Fibroblast of lung (primary cell): ENCODE results near the gene POU5F2. TPM values are rescaled to one million over a fixed set of nuclear protein-coding genes. Genes with fewer than 3 reads are reported as not detected.

Source experiments
- DNase-seq, 2 donors: peaks; one replicate each; pipeline versions ENCODE4 v3.0.0 to v3.0.0-alpha.2; 2010; ENCODE audit warnings: low read depth in 2 of 2
- H2AFZ ChIP-seq: 2 replicates; pipeline ENCODE4 v1.5.1; 2012; ENCODE audit warnings: low read length, control low read depth, inconsistent platforms
- H3K27ac ChIP-seq: 2 replicates; pipeline ENCODE4 v1.5.1; 2011; ENCODE audit warnings: low read length, control low read depth; ENCODE audit not compliant: insufficient read depth
- H3K27me3 ChIP-seq: 2 replicates; pipeline ENCODE4 v1.5.1; 2011; ENCODE audit warnings: mild to moderate bottlenecking, low read length; ENCODE audit not compliant: control insufficient read depth, insufficient read depth
- H3K36me3 ChIP-seq: 2 replicates; pipeline ENCODE4 v1.5.1; 2011; ENCODE audit warnings: low read length; ENCODE audit not compliant: control insufficient read depth, insufficient read depth
- H3K4me1 ChIP-seq: 2 replicates; pipeline ENCODE4 v1.5.1; 2011; ENCODE audit warnings: low read length; ENCODE audit not compliant: control insufficient read depth, insufficient read depth; ENCODE audit errors: extremely low read depth
- H3K4me2 ChIP-seq: 2 replicates; pipeline ENCODE4 v1.5.1; 2011; ENCODE audit warnings: low read length, control low read depth; ENCODE audit not compliant: insufficient read depth; ENCODE audit errors: extremely low read depth
- H3K4me3 ChIP-seq, 4 experiments: fragments of 200-600 bp in 1 of 4; sonication (generic) in 1 of 4; replicated peaks in 1 of 4; 2 replicates each; pipeline ENCODE4 v1.5.1; 2011 to 2016; ENCODE audit warnings: low read length in 4 of 4, low read depth in 3 of 4, mild to moderate bottlenecking in 3 of 4, control low read depth in 2 of 4, inconsistent platforms in 1 of 4, mixed read lengths in 1 of 4; ENCODE audit not compliant: insufficient read depth in 1 of 4; ENCODE audit errors: control extremely low read depth in 1 of 4
- H3K79me2 ChIP-seq: 2 replicates; pipeline ENCODE4 v1.5.1; 2012; ENCODE audit warnings: mild to moderate bottlenecking, low read length, inconsistent platforms; ENCODE audit not compliant: control insufficient read depth, insufficient read depth
- H3K9ac ChIP-seq: 2 replicates; pipeline ENCODE4 v1.5.1; 2011; ENCODE audit warnings: mild to moderate bottlenecking, low read length, control low read depth; ENCODE audit not compliant: insufficient read depth
- H3K9me3 ChIP-seq: 2 replicates; pipeline ENCODE4 v1.5.1; 2012; ENCODE audit warnings: low read depth, low read length; ENCODE audit not compliant: control insufficient read depth, insufficient read depth
- H4K20me1 ChIP-seq: 2 replicates; pipeline ENCODE4 v1.5.1; 2011; ENCODE audit warnings: low read length; ENCODE audit not compliant: control insufficient read depth, insufficient read depth; ENCODE audit errors: extremely low read depth
- CTCF ChIP-seq, 2 donors: IDR thresholded peaks in 1 of 2; conservative IDR thresholded peaks in 1 of 2; 1 replicate in 1 of 2; 2 replicates in 1 of 2; pipeline ENCODE4 v1.5.1; 2011 to 2012; ENCODE audit warnings: low read length in 2 of 2, control low read depth in 1 of 2, inconsistent platforms in 1 of 2, low read depth in 1 of 2, mild to moderate bottlenecking in 1 of 2
- EZH2 ChIP-seq: IDR thresholded peaks from 2 replicates; pipeline ENCODE4 v1.5.1; 2012; ENCODE audit warnings: low read length, control low read depth, mild to moderate bottlenecking; ENCODE audit errors: missing control alignments
- polyA plus RNA-seq, 2 donors: library from polyadenylated mRNA; depleted of rRNA in 1 of 2; stranded (reverse) in 1 of 2; unstranded in 1 of 2; fragments of >200 nt; gene quantifications; 2 replicates each; pipeline ENCODE4 v1.2.1, GENCODE V29; 2011 to 2012; ENCODE audit warnings: missing spikeins in 1 of 2
- total RNA-seq: library from RNA; depleted of rRNA; stranded (reverse); fragments of >200 nt; gene quantifications from 2 replicates; pipeline ENCODE4 v1.2.1, GENCODE V29; 2014

The POU5F2 gene
- total and polyA plus RNA-seq, 2 donors (not counting 1 experiment from before 2014, with no cell fraction given), result 0.01 to 0.66 TPM

GRCh38 chr5:93787598-93787997 is 46.2 kb upstream of the POU5F2 start:
- Histone ChIP-seq H3K27me3 (no peaks in the 10 kb centered on the region), H3K9me3 (no peaks in the 10 kb centered on the region), H3K4me2 (no peak overlapping the region), H3K4me3 (no peak overlapping the region), H3K4me1 (peaks cover 11% of the 10 kb centered on the region), H3K79me2 (no peaks in the 10 kb centered on the region), H4K20me1 (no peaks in the 10 kb centered on the region), H3K9ac (no peak overlapping the region), H3K36me3 (no peaks in the 10 kb centered on the region), H3K27ac (no peak overlapping the region), H2AFZ (no peak overlapping the region)
- no peak for TF ChIP-seq EZH2
- no peak for TF ChIP-seq CTCF (conservative IDR thresholded peaks at IDR 0.05 in 1 of 2, IDR thresholded peaks at IDR 0.05 in 1 of 2; ENCODE audit: low read depth in 1 of 2, low read length in 2 of 2)
- peak in 1 of 2 donors; percentile 29 for DNase-seq

GRCh38 chr5:93785475-93785874 is 44.1 kb upstream of the POU5F2 start:
- Histone ChIP-seq H3K27ac (no peak overlapping the region), H3K9me3 (no peaks in the 10 kb centered on the region), H3K4me3 (no peak overlapping the region), H3K79me2 (no peaks in the 10 kb centered on the region), H2AFZ (no peak overlapping the region), H3K36me3 (no peaks in the 10 kb centered on the region), H3K4me2 (no peak overlapping the region), H3K4me1 (peaks cover 11% of the 10 kb centered on the region), H3K27me3 (no peaks in the 10 kb centered on the region), H4K20me1 (no peaks in the 10 kb centered on the region), H3K9ac (no peak overlapping the region)
- DNase-seq, result no peak
- TF ChIP-seq CTCF (conservative IDR thresholded peaks at IDR 0.05 in 1 of 2, IDR thresholded peaks at IDR 0.05 in 1 of 2; ENCODE audit: low read depth in 1 of 2, low read length in 2 of 2) (no peak), EZH2 (no peak)

- peak overlapping the region; percentile 27 for H3K4me2 ChIP-seq
- H3K27ac ChIP-seq, result no peak overlapping the region
- no peak overlapping the region for H3K4me3 ChIP-seq
- H3K79me2 ChIP-seq, result no peaks in the 10 kb centered on the region
- H3K9me3 ChIP-seq, result no peaks in the 10 kb centered on the region
- no peaks in the 10 kb centered on the region for H3K36me3 ChIP-seq
- no peak overlapping the region for H3K9ac ChIP-seq
- peak; percentile 55 to 57 for DNase-seq
- no peak overlapping the region for H2AFZ ChIP-seq
- H3K4me1 ChIP-seq, result peaks cover 5% of the 10 kb centered on the region
- no peaks in the 10 kb centered on the region for H4K20me1 ChIP-seq
- no peaks in the 10 kb centered on the region for H3K27me3 ChIP-seq
- TF ChIP-seq CTCF (conservative IDR thresholded peaks at IDR 0.05 in 1 of 2, IDR thresholded peaks at IDR 0.05 in 1 of 2; ENCODE audit: low read depth in 1 of 2, low read length in 2 of 2) (no peak), EZH2 (no peak)
Observed at GRCh38 chr5:93782978-93783377, 41.6 kb upstream of the POU5F2 start.
